Germinal center (tissue), 1 donor: ENCODE measurements around the gene L3HYPDH.

Experiments
- DNase-seq: peaks from one replicate; pipeline ENCODE4 v3.0.0; 2012; ENCODE audit warnings: mixed read lengths, low spot score

L3HYPDH gene

DNA sequence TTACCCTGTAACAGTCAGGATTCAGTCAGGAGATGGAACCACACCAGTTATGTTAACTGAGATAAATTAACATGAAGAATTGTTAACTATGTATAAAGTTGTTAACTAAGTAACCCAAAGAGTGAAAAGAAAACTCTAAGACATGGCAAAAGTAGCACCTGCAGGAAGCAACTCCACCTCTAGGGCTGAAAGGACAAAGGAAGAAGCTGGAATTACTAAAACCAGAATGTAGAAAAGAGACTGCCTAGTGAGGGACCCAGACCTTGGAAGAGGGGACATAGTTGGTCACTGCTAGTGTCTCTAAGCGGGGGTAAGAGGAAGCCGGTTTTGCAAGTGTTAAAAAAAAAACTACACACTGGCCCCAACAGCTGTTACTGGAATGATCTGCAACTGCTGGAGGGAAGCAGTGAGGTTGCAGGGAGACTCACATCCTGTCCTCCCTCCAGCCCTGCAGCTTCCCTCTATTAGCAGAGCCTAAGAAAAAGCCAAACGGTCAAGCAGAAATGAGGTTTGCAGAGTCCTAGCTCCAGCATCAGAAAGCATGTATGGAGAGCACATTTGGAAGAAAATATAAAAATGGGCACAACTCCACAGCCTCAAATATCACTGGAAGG is 58.8 kb downstream of the L3HYPDH start:
- DNase-seq = no peak

DNA sequence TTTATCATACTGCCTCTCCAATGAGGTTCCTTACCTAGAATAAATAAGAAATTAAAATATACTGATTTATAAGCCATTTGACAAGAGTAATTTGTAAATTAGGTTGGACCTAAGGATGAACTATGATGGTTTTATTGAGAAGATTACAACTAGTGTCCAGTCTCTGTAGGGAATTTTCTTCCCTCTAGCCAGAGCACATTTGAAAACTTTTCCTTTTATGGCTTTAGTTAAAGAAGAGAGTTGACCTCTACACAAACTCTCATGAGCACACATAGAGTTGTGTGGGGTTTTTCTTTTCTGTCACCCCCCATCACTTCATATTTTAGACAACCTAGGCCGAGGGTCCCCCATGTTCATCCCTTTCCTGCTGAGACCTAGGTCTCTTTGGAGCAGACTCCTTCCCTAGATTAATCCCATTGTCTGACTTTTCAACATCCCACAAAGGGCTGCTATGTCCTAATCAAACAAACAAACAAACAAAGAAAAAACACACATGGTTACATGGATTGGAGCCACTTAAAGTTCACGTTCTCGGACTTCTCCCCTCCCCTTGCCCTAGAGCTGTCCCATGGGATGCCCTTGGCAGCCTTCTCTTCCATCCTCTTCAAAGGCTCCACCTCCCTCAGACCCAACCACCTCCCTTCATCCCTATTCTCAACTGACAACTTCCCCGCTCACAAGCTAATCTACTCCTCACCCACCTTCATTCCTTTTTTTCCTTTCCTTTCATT is 59.7 kb downstream of the L3HYPDH start:
- no peak for DNase-seq
